ENCODE data around the gene TESK2. TPM values are rescaled to one million over a fixed set of nuclear protein-coding genes. Genes with fewer than 3 reads are reported as not detected.
A peak's percentile ranks its signal among the peaks of the same experiment; 100 is the strongest.

TESK2 gene
- total and polyA plus RNA-seq, 2 of the 8 experiments (the other 6 are each of a cell fraction or from before 2014, with no cell fraction given) = 10.8 to 12.6 TPM

DNA sequence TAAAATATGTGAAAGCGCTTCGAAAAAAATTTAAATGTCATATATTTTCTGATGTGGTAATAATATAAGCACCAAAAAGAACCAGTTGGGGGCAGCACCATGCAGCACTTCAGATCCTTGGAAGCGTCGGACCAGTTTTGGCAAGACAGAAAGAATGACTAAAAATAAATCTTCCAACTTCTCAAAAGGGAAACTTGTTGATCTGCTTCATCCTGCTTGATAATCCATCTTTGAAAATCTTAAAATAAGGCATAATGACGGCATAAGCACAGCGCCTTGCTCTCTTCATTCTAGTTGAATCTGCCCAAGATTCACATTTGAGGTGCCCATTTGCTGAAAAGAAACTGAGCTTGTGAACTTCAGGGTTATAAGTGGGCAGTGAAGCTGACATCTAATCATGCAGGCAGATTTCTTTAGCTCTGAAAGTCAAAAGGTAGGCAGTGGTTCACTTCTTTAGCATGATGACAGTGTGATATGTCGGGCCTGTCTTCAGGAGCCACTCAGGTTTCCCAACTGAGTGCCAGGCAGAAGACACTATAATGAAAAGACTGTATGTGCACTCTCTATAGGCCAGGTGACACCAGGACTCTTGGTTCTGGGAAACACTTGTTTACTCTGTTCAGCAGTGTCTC lies 131.0 kb downstream of the TESK2 start:
- peak overlapping the region in 1 of 4 experiments; percentile 9; a peak in 1 of 7 replicates for H3K9ac ChIP-seq (replicated peaks in 1 of 4; ENCODE audit: extremely low read depth in 1 of 4, low read depth in 3 of 4, low read length in 3 of 4)
- CTCF ChIA-PET (ENCODE audit: partially characterized antibody) = interaction anchor here (0.6 to 10.3 kb wide), 26 partner anchors 9 to 342 kb away, joined by 3 to 194 read pairs (median 4); partner anchors contain the start of genes CCDC163, HPDL, MMACHC and MUTYH
- 55% methylated on average over 7 of the region's 7 CpGs; no CpG with 5 or more reads in 1 of the 2 experiments for WGBS, 2 experiments (ENCODE audit: extremely low coverage in 1 of 2, insufficient coverage in 1 of 2, insufficient read length in 1 of 2, insufficient replicate concordance in 2 of 2, low coverage in 1 of 2, low lambda C conversion rate in 2 of 2, missing lambda C conversion rate in 1 of 2)

More for the DNA sequence above, 131.0 kb downstream of the TESK2 start:
- Histone ChIP-seq H3K56ac (replicated peaks; ENCODE audit: insufficient read length, low read depth, low read length) (no peak overlapping the region), H3K27me3 (replicated peaks in 1 of 4; ENCODE audit: control insufficient read depth in 3 of 4, extremely low read depth in 1 of 4, insufficient read depth in 3 of 4, low read length in 3 of 4) (no peaks in the 10 kb centered on the region), H4K91ac (replicated peaks; ENCODE audit: insufficient read length, low read length) (no peak overlapping the region), H2AK5ac (ENCODE audit: low read depth, low read length) (no peak overlapping the region), H4K20me1 (replicated peaks in 1 of 2; ENCODE audit: control insufficient read depth in 1 of 2, insufficient read depth in 2 of 2, low read length in 2 of 2) (no peaks in the 10 kb centered on the region), H4K8ac (ENCODE audit: extremely low read depth, insufficient read depth, low read length) (no peak overlapping the region), H3K9me3 (ENCODE audit: insufficient read depth in 2 of 2, low read depth in 1 of 2, low read length in 1 of 2) (no peaks in the 10 kb centered on the region), H2BK5ac (ENCODE audit: low read depth, low read length) (no peak overlapping the region), H3K14ac (ENCODE audit: insufficient read length) (no peak overlapping the region), H3K4me2 (ENCODE audit: insufficient read depth in 1 of 2, low read depth in 2 of 2, low read length in 2 of 2) (peak overlapping the region; percentile 16 to 43), H2BK120ac (replicated peaks; ENCODE audit: low read depth, low read length) (no peak overlapping the region), H2AFZ (ENCODE audit: low read length) (no peak overlapping the region), H2BK12ac (ENCODE audit: low read depth, low read length) (no peak overlapping the region), H3K23me2 (ENCODE audit: low read depth, low read length) (no peaks in the 10 kb centered on the region), H3K79me1 (ENCODE audit: low read depth, low read length) (no peaks in the 10 kb centered on the region; the same call in 1 of the 2 replicates), H4K5ac (ENCODE audit: insufficient read length, low read depth, low read length) (no peak overlapping the region), H3K4me1 (replicated peaks in 1 of 4; ENCODE audit: control insufficient read depth in 3 of 4, insufficient read depth in 4 of 4, low read length in 3 of 4) (peaks cover 2 to 11% (median 8%) of the 10 kb centered on the region in 4 experiments), H2BK15ac (ENCODE audit: low read length) (no peak overlapping the region), H3K23ac (ENCODE audit: insufficient read length) (no peak overlapping the region), H3K18ac (ENCODE audit: extremely low read depth, low read length) (no peak overlapping the region), H3K79me2 (ENCODE audit: control insufficient read depth in 1 of 2, insufficient read depth in 2 of 2, low read length in 2 of 2) (no peaks in the 10 kb centered on the region), H3K4ac (replicated peaks; ENCODE audit: insufficient read length, low read depth, low read length) (no peak overlapping the region), H2BK20ac (ENCODE audit: low read length) (no peak overlapping the region), H3K4me3 (ENCODE audit: extremely low read depth in 1 of 4, insufficient read depth in 2 of 4, low read depth in 3 of 4, low read length in 4 of 4) (no peak overlapping the region), H3K27ac (ENCODE audit: low read depth, low read length) (no peak overlapping the region), H3K36me3 (ENCODE audit: control insufficient read depth in 2 of 4, insufficient read depth in 4 of 4, low read length in 3 of 4) (no peaks in the 10 kb centered on the region)
- TF ChIP-seq RAD21 (IDR thresholded peaks at IDR 0.05 in 1 of 2, conservative IDR thresholded peaks at IDR 0.05 in 1 of 2; ENCODE audit: low read depth in 2 of 2, low read length in 2 of 2) (peak; percentile 78 to 83), MAFK (IDR thresholded peaks at IDR 0.05; ENCODE audit: low read depth, low read length) (no peak), TAF1 (IDR thresholded peaks at IDR 0.05; ENCODE audit: low read depth, low read length) (no peak), SRF (IDR thresholded peaks at IDR 0.05; ENCODE audit: low read depth, low read length) (no peak), GTF2F1 (IDR thresholded peaks at IDR 0.05; ENCODE audit: borderline replicate concordance, low read depth, low read length) (no peak), CEBPB (IDR thresholded peaks at IDR 0.05; ENCODE audit: low read depth, low read length) (no peak)
- TF ChIP-seq, protein P1, sequence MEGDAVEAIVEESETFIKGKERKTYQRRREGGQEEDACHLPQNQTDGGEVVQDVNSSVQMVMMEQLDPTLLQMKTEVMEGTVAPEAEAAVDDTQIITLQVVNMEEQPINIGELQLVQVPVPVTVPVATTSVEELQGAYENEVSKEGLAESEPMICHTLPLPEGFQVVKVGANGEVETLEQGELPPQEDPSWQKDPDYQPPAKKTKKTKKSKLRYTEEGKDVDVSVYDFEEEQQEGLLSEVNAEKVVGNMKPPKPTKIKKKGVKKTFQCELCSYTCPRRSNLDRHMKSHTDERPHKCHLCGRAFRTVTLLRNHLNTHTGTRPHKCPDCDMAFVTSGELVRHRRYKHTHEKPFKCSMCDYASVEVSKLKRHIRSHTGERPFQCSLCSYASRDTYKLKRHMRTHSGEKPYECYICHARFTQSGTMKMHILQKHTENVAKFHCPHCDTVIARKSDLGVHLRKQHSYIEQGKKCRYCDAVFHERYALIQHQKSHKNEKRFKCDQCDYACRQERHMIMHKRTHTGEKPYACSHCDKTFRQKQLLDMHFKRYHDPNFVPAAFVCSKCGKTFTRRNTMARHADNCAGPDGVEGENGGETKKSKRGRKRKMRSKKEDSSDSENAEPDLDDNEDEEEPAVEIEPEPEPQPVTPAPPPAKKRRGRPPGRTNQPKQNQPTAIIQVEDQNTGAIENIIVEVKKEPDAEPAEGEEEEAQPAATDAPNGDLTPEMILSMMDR (IDR thresholded peaks at IDR 0.05; ENCODE audit: control extremely low read depth in 1 of 3, insufficient read depth in 1 of 3, low read depth in 1 of 3, low read length in 3 of 3) = peak; percentile 18 to 61 (median 46)
- POLR2A ChIA-PET (ENCODE audit: partially characterized antibody) = interaction anchor here (1.4 to 14.2 kb wide), 4 partner anchors 17 to 162 kb away, joined by 4 to 162 read pairs (median 6); partner anchors contain the start of genes HPDL, MUTYH, PRDX1 and TOE1
- FAIRE-seq (peak; percentile 70), DNase-seq (ENCODE audit: low read depth in 1 of 2, low spot score in 2 of 2) (no peak)
